ENCODE results near the gene SMAD4. TPM values are rescaled to one million over a fixed set of nuclear protein-coding genes. Genes with fewer than 3 reads are reported as not detected.

Gene SMAD4
- total RNA-seq: 39.2 and 39.6 TPM in 2 replicates

GRCh38 chr18:51029694-51030536 is at the start of gene SMAD4:
TSS of gene SMAD4 (plus strand) at chr18:51030213. CDS start at chr18:51047047, 16,834 bp downstream.

Other genes with a start within 250 kb of the SMAD4 start
- gene MRO, start 210.2 kb upstream of the SMAD4 start, total RNA-seq: not detected in 2 replicates
- gene ME2, start 151.1 kb upstream of the SMAD4 start, total RNA-seq: 41.2 and 48.2 TPM in 2 replicates
- gene ELAC1, start 62.2 kb upstream of the SMAD4 start, total RNA-seq: 4.9 and 6.6 TPM in 2 replicates
- 29.4 and 34.1 TPM in 2 replicates for gene MEX3C, start 167.5 kb downstream of the SMAD4 start, total RNA-seq

All from airway epithelial cell (primary cell).